GM23338 (cell line): ENCODE measurements around the gene ZZZ3. TPM values are rescaled to one million over a fixed set of nuclear protein-coding genes. Genes with fewer than 3 reads are reported as not detected.

Experiments used
- ATAC-seq: fragments of 200-7000 bp; cut with Tn5 transposase; 3 replicates; pipeline ENCODE4 v1.9.1; 2020
- DNase-seq: peaks from one replicate; pipeline ENCODE4 v3.0.0-alpha.2; 2015; ENCODE audit warnings: low spot score
- H2AFZ ChIP-seq: fragments of 200-600 bp; sonication (generic); 2 replicates; pipeline ENCODE4 v1.8.0; 2016; ENCODE audit warnings: antibody characterized with exemption, mild to moderate bottlenecking, moderate library complexity
- H3F3A ChIP-seq: fragments of 200-600 bp; sonication (generic); replicated peaks from 2 replicates; pipeline ENCODE4 v1.8.0; 2017; ENCODE audit warnings: antibody characterized with exemption, mixed run types, low read depth
- H3K27ac ChIP-seq: fragments of 200-600 bp; sonication (generic); 2 replicates; pipeline ENCODE4 v1.6.1; 2016; ENCODE audit warnings: low read depth
- H3K27me3 ChIP-seq: fragments of 200-600 bp; sonication (generic); 2 replicates; pipeline ENCODE4 v1.8.0; 2016; ENCODE audit warnings: mild to moderate bottlenecking, mixed run types, moderate library complexity; ENCODE audit not compliant: insufficient read depth
- H3K36me3 ChIP-seq: fragments of 200-600 bp; sonication (generic); 2 replicates; pipeline ENCODE4 v1.8.0; 2016; ENCODE audit warnings: mild to moderate bottlenecking; ENCODE audit not compliant: insufficient read depth
- H3K4me1 ChIP-seq: fragments of 200-600 bp; sonication (generic); 2 replicates; pipeline ENCODE4 v1.8.0; 2016; ENCODE audit warnings: mild to moderate bottlenecking, moderate library complexity; ENCODE audit not compliant: insufficient read depth
- H3K4me2 ChIP-seq: fragments of 200-600 bp; sonication (generic); 2 replicates; pipeline ENCODE4 v1.7.1; 2017; ENCODE audit warnings: mixed run types
- H3K4me3 ChIP-seq: fragments of 200-600 bp; sonication (generic); 2 replicates; pipeline ENCODE4 v1.6.1; 2016; ENCODE audit warnings: mixed run types
- H3K79me2 ChIP-seq: fragments of 200-600 bp; sonication (generic); replicated peaks from 2 replicates; pipeline ENCODE4 v1.8.0; 2017; ENCODE audit warnings: mild to moderate bottlenecking; ENCODE audit not compliant: insufficient read depth
- H3K9me2 ChIP-seq: fragments of 200-600 bp; sonication (generic); 2 replicates; pipeline ENCODE4 v1.8.0; 2017; ENCODE audit not compliant: insufficient read depth
- H4K20me1 ChIP-seq: fragments of 200-600 bp; sonication (generic); replicated peaks from 2 replicates; pipeline ENCODE4 v1.8.0; 2017; ENCODE audit warnings: mild to moderate bottlenecking; ENCODE audit not compliant: insufficient read depth
- H3K27ac Mint-ChIP-seq: 2 replicates; pipeline ENCODE4 v1.8.0; 2020; ENCODE audit warnings: inconsistent platforms, mild to moderate bottlenecking, moderate library complexity, mixed read lengths
- H3K27me3 Mint-ChIP-seq: 3 replicates; pipeline ENCODE4 v1.8.0; 2022; ENCODE audit warnings: low read depth, mild to moderate bottlenecking, moderate library complexity, mixed read lengths, inconsistent platforms; ENCODE audit not compliant: insufficient read depth, poor library complexity
- H3K36me3 Mint-ChIP-seq: 3 replicates; pipeline ENCODE4 v1.8.0; 2021; ENCODE audit warnings: low read depth, mild to moderate bottlenecking, inconsistent platforms, moderate library complexity, mixed read lengths
- H3K4me1 Mint-ChIP-seq: 3 replicates; pipeline ENCODE4 v1.8.0; 2020; ENCODE audit warnings: mild to moderate bottlenecking, inconsistent platforms, mixed read lengths
- H3K4me3 Mint-ChIP-seq: 3 replicates; pipeline ENCODE4 v1.8.0; 2021; ENCODE audit warnings: moderate library complexity, mild to moderate bottlenecking, inconsistent platforms, mixed read lengths
- H3K9me3 Mint-ChIP-seq: 3 replicates; pipeline ENCODE4 v1.8.0; 2020; ENCODE audit warnings: moderate library complexity, mild to moderate bottlenecking, inconsistent platforms, mixed read lengths
- CREB1 ChIP-seq: fragments of 250-450 bp; sonication (Bioruptor Pico); IDR thresholded peaks from 2 replicates; pipeline ENCODE4 v1.5.0; 2020; ENCODE audit warnings: low read depth, mild to moderate bottlenecking, moderate library complexity
- EZH2 ChIP-seq: fragments of 200-600 bp; sonication (generic); IDR thresholded peaks from one replicate; pipeline ENCODE4 v1.8.0; 2017; ENCODE audit warnings: antibody characterized with exemption, mild to moderate bottlenecking, low read depth; ENCODE audit not compliant: unreplicated experiment
- EZH2phosphoT487 ChIP-seq: fragments of 200-600 bp; sonication (generic); IDR thresholded peaks from one replicate; pipeline ENCODE4 v1.8.1; 2018; ENCODE audit warnings: antibody characterized with exemption; ENCODE audit not compliant: unreplicated experiment
- NANOG ChIP-seq: IDR thresholded peaks from 2 replicates; pipeline ENCODE4 v1.6.1; 2016; ENCODE audit warnings: antibody characterized with exemption, borderline replicate concordance
- POLR2AphosphoS5 ChIP-seq: IDR thresholded peaks from 2 replicates; pipeline ENCODE4 v1.6.1; 2016; ENCODE audit warnings: antibody characterized with exemption, low read depth
- STAT1 ChIP-seq: IDR thresholded peaks from one replicate; pipeline ENCODE4 v1.6.1; 2016; ENCODE audit warnings: antibody characterized with exemption; ENCODE audit not compliant: unreplicated experiment
- ZNF114 ChIP-seq: fragments of 250-450 bp; sonication (Bioruptor Pico); IDR thresholded peaks from 2 replicates; pipeline ENCODE4 v1.5.0; 2020; ENCODE audit warnings: mild to moderate bottlenecking, moderate library complexity
- ZNF331 ChIP-seq: fragments of 250-450 bp; sonication (Bioruptor Pico); IDR thresholded peaks from 2 replicates; pipeline ENCODE4 v1.5.0; 2020; ENCODE audit warnings: low read depth, mild to moderate bottlenecking, moderate library complexity
- polyA plus RNA-seq: library from polyadenylated mRNA; unstranded; fragments of >200 nt; fragmentation: Nextera tagmentation; extraction: Ambion mirVana; gene quantifications from 2 replicates; pipeline ENCODE4 v1.2.1, GENCODE V29; 2016
- total RNA-seq: library from RNA; depleted of rRNA; stranded (reverse); fragments of >200 nt; shearing (Covaris generic); gene quantifications from 2 replicates; pipeline ENCODE4 v1.2.3, GENCODE V29; 2014
- TF ChIP-seq, protein P1 (sequence below), 2 experiments: fragments of 200-600 bp in 1 of 2; sonication (generic) in 1 of 2; conservative IDR thresholded peaks; 2 replicates each; pipeline versions ENCODE4 v1.5.1 to v1.6.1; 2016 to 2017; ENCODE audit warnings: antibody characterized with exemption in 2 of 2, low read depth in 2 of 2, mild to moderate bottlenecking in 2 of 2, moderate library complexity in 1 of 2
- TF ChIP-seq, protein P2 (sequence below): fragments of 250-450 bp; sonication (Bioruptor Pico); IDR thresholded peaks from 2 replicates; pipeline ENCODE4 v1.5.0; 2020; ENCODE audit warnings: mild to moderate bottlenecking, moderate library complexity
- TF ChIP-seq, protein P3 (sequence below): IDR thresholded peaks from one replicate; pipeline ENCODE4 v1.6.1; 2018; ENCODE audit warnings: antibody characterized with exemption; ENCODE audit not compliant: unreplicated experiment

ZZZ3 gene
- total and polyA plus RNA-seq, 2 experiments from 2014 or later = 33.4 to 107 TPM

DNA sequence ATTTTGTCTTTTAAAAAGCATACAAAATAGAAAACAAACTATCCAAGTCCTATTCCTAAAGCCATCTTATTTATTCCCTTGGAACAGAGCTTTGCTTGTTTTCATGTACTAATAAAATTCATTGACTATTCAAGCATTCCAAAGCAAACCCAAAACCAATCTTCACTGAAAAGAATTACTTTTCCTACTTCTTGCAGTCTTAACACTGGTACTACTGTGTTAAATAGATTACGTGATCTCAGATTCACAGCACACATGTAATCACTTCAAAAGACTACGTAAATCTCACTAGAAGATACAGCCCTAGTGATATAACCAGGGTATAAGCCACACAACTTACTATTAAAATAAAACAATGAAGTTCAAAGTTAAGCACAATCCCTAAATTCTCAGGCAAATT lies 39.0 kb downstream of the ZZZ3 start:
- Mint-ChIP-seq H3K27ac (no peak overlapping the region), H3K4me3 (no peak overlapping the region)

DNA sequence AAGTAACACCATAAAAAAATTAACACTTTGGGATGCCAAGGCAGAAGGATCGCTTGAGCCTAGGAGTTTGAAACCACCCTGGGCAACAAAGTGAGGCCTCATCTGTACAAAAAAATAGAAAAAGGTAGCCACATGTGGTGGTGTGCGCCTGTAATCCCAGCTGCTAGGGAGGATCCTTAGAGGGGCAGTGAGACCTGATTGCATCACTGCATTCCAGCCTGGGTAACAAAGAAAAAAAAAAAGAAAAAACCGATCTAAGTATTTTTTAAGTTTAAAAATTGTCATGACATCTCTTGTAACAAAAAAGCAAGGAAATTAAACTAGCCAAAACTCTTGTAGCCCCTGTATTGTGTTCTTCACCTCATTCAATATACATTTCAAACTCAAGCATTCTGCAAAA lies 39.5 kb downstream of the ZZZ3 start:
- H4K20me1 ChIP-seq = no peaks in the 10 kb centered on the region; the same call in none of the 2 replicates
- peak overlapping the region; percentile 28; the same call in 1 of the 2 replicates for H3K27ac ChIP-seq
- H3K36me3 ChIP-seq = no peaks in the 10 kb centered on the region
- peaks cover 29% of the 10 kb centered on the region for H3K36me3 Mint-ChIP-seq
- H3K27ac Mint-ChIP-seq = no peak overlapping the region; the same call in 1 of the 2 replicates
- H3K4me1 ChIP-seq = no peaks in the 10 kb centered on the region
- no peak overlapping the region for H3K4me3 ChIP-seq
- no peaks in the 10 kb centered on the region for H3F3A ChIP-seq
- DNase-seq (peak; percentile 20), ATAC-seq (no peak)
- peaks cover 79% of the 10 kb centered on the region for H3K79me2 ChIP-seq
- H3K4me3 Mint-ChIP-seq = no peak overlapping the region
- H3K4me2 ChIP-seq = no peak overlapping the region
- H3K27me3 ChIP-seq = no peaks in the 10 kb centered on the region
- peaks cover 2% of the 10 kb centered on the region; the same call in 1 of the 3 replicates for H3K4me1 Mint-ChIP-seq
- H2AFZ ChIP-seq = no peak overlapping the region
- no peaks in the 10 kb centered on the region for H3K9me2 ChIP-seq
- H3K9me3 Mint-ChIP-seq = no peaks in the 10 kb centered on the region; the same call in 2 of the 3 replicates
- no peaks in the 10 kb centered on the region for H3K27me3 Mint-ChIP-seq
- TF ChIP-seq, protein P1, sequence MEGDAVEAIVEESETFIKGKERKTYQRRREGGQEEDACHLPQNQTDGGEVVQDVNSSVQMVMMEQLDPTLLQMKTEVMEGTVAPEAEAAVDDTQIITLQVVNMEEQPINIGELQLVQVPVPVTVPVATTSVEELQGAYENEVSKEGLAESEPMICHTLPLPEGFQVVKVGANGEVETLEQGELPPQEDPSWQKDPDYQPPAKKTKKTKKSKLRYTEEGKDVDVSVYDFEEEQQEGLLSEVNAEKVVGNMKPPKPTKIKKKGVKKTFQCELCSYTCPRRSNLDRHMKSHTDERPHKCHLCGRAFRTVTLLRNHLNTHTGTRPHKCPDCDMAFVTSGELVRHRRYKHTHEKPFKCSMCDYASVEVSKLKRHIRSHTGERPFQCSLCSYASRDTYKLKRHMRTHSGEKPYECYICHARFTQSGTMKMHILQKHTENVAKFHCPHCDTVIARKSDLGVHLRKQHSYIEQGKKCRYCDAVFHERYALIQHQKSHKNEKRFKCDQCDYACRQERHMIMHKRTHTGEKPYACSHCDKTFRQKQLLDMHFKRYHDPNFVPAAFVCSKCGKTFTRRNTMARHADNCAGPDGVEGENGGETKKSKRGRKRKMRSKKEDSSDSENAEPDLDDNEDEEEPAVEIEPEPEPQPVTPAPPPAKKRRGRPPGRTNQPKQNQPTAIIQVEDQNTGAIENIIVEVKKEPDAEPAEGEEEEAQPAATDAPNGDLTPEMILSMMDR (conservative IDR thresholded peaks at IDR 0.05; ENCODE audit: low read depth in 2 of 2) = no peak
- TF ChIP-seq, protein P2, sequence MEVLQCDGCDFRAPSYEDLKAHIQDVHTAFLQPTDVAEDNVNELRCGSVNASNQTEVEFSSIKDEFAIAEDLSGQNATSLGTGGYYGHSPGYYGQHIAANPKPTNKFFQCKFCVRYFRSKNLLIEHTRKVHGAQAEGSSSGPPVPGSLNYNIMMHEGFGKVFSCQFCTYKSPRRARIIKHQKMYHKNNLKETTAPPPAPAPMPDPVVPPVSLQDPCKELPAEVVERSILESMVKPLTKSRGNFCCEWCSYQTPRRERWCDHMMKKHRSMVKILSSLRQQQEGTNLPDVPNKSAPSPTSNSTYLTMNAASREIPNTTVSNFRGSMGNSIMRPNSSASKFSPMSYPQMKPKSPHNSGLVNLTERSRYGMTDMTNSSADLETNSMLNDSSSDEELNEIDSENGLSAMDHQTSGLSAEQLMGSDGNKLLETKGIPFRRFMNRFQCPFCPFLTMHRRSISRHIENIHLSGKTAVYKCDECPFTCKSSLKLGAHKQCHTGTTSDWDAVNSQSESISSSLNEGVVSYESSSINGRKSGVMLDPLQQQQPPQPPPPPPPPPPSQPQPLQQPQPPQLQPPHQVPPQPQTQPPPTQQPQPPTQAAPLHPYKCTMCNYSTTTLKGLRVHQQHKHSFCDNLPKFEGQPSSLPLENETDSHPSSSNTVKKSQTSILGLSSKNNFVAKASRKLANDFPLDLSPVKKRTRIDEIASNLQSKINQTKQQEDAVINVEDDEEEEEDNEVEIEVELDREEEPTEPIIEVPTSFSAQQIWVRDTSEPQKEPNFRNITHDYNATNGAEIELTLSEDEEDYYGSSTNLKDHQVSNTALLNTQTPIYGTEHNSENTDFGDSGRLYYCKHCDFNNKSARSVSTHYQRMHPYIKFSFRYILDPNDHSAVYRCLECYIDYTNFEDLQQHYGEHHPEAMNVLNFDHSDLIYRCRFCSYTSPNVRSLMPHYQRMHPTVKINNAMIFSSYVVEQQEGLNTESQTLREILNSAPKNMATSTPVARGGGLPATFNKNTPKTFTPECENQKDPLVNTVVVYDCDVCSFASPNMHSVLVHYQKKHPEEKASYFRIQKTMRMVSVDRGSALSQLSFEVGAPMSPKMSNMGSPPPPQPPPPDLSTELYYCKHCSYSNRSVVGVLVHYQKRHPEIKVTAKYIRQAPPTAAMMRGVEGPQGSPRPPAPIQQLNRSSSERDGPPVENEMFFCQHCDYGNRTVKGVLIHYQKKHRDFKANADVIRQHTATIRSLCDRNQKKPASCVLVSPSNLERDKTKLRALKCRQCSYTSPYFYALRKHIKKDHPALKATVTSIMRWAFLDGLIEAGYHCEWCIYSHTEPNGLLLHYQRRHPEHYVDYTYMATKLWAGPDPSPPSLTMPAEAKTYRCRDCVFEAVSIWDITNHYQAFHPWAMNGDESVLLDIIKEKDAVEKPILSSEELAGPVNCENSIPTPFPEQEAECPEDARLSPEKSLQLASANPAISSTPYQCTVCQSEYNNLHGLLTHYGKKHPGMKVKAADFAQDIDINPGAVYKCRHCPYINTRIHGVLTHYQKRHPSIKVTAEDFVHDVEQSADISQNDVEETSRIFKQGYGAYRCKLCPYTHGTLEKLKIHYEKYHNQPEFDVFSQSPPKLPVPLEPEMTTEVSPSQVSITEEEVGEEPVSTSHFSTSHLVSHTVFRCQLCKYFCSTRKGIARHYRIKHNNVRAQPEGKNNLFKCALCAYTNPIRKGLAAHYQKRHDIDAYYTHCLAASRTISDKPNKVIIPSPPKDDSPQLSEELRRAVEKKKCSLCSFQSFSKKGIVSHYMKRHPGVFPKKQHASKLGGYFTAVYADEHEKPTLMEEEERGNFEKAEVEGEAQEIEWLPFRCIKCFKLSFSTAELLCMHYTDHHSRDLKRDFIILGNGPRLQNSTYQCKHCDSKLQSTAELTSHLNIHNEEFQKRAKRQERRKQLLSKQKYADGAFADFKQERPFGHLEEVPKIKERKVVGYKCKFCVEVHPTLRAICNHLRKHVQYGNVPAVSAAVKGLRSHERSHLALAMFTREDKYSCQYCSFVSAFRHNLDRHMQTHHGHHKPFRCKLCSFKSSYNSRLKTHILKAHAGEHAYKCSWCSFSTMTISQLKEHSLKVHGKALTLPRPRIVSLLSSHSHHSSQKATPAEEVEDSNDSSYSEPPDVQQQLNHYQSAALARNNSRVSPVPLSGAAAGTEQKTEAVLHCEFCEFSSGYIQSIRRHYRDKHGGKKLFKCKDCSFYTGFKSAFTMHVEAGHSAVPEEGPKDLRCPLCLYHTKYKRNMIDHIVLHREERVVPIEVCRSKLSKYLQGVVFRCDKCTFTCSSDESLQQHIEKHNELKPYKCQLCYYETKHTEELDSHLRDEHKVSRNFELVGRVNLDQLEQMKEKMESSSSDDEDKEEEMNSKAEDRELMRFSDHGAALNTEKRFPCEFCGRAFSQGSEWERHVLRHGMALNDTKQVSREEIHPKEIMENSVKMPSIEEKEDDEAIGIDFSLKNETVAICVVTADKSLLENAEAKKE (CRISPR knock-in tag) = no peak
- TF ChIP-seq CREB1 = no peak
- TF ChIP-seq POLR2AphosphoS5 = no peak
- no peak for TF ChIP-seq ZNF331
- TF ChIP-seq, protein P3, sequence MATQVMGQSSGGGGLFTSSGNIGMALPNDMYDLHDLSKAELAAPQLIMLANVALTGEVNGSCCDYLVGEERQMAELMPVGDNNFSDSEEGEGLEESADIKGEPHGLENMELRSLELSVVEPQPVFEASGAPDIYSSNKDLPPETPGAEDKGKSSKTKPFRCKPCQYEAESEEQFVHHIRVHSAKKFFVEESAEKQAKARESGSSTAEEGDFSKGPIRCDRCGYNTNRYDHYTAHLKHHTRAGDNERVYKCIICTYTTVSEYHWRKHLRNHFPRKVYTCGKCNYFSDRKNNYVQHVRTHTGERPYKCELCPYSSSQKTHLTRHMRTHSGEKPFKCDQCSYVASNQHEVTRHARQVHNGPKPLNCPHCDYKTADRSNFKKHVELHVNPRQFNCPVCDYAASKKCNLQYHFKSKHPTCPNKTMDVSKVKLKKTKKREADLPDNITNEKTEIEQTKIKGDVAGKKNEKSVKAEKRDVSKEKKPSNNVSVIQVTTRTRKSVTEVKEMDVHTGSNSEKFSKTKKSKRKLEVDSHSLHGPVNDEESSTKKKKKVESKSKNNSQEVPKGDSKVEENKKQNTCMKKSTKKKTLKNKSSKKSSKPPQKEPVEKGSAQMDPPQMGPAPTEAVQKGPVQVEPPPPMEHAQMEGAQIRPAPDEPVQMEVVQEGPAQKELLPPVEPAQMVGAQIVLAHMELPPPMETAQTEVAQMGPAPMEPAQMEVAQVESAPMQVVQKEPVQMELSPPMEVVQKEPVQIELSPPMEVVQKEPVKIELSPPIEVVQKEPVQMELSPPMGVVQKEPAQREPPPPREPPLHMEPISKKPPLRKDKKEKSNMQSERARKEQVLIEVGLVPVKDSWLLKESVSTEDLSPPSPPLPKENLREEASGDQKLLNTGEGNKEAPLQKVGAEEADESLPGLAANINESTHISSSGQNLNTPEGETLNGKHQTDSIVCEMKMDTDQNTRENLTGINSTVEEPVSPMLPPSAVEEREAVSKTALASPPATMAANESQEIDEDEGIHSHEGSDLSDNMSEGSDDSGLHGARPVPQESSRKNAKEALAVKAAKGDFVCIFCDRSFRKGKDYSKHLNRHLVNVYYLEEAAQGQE = no peak
- TF ChIP-seq ZNF114 = no peak
- TF ChIP-seq EZH2phosphoT487 = no peak
- no peak for TF ChIP-seq EZH2
- no peak for TF ChIP-seq NANOG
- TF ChIP-seq STAT1 = no peak

More for the DNA sequence above, 39.0 kb downstream of the ZZZ3 start:
- Histone ChIP-seq H3K79me2 (peaks cover 84% of the 10 kb centered on the region), H2AFZ (no peak overlapping the region), H3K27me3 (no peaks in the 10 kb centered on the region), H3F3A (no peaks in the 10 kb centered on the region), H3K4me2 (no peak overlapping the region), H3K4me3 (no peak overlapping the region), H3K27ac (no peak overlapping the region), H3K36me3 (no peaks in the 10 kb centered on the region), H3K4me1 (no peaks in the 10 kb centered on the region), H3K9me2 (no peaks in the 10 kb centered on the region), H4K20me1 (no peaks in the 10 kb centered on the region; the same call in none of the 2 replicates)
- DNase-seq (no peak), ATAC-seq (no peak)
- H3K27me3 Mint-ChIP-seq = no peaks in the 10 kb centered on the region
- no peak for TF ChIP-seq POLR2AphosphoS5
- H3K36me3 Mint-ChIP-seq = peaks cover 32% of the 10 kb centered on the region
- H3K9me3 Mint-ChIP-seq = peaks cover 3% of the 10 kb centered on the region; the same call in 2 of the 3 replicates
- H3K4me1 Mint-ChIP-seq = no peaks in the 10 kb centered on the region
